Raji (cell line): ENCODE results near the gene TMEM163.

Experiments used
- POLR2A ChIP-seq: IDR thresholded peaks from 2 replicates; pipeline ENCODE4 v1.6.1; 2011; ENCODE audit warnings: low read depth, low read length, control low read depth; ENCODE audit not compliant: insufficient read depth

The TMEM163 gene

DNA sequence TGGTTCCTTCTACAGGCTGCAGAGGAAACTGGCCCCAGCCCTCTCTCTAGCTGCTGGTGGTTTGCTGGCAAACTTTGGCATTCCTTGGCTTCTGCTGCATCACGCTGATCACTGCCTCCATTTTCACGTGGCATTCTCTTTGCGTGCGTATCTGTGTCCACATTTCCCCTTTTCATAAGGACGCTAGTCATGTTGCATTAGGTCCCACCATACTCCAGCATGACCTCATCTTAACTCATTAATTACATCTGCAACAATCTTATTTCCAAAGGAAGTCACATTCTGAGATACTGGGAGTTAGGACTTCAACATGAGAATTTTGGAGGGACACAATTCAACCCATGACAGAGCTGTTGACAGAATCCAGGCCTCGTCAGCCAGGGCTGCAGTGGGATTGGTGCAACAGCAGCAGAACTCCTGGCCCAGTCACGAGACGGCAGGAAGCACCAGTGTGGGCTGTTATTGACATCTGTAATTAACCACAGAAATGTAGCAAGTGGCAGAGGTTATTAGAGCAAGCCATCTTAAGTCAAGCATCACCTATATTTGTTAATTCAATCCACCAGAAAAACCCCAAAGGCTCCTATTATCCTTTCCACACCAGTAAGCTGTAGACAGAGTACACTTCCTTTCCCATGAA is 132.4 kb downstream of the TMEM163 start:
- no peak for TF ChIP-seq POLR2A

DNA sequence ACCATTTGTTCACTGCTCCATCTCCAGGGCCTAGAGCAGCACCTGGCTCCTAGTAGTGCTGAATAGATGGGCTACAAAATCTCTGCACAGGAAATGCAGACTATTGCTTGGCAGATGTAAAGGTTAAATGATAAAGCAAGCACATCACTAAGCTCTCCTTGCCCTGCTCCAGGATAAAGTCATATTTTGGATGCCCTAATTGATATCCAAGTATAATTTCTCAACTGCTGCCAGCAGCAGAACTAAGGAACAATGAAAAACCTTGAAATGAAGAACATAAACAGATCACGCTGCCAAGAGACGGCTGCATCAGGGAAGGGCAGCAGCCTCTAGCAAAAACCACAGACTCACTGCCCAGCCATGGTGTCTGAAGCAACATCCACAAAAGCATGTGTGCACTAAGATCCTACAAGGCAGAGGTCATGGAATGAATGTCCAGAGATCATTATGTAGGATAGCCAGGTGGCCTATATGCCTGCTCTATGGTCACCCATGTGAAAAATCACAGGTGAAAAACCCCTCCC is 134.7 kb downstream of the TMEM163 start:
- TF ChIP-seq POLR2A = no peak

DNA sequence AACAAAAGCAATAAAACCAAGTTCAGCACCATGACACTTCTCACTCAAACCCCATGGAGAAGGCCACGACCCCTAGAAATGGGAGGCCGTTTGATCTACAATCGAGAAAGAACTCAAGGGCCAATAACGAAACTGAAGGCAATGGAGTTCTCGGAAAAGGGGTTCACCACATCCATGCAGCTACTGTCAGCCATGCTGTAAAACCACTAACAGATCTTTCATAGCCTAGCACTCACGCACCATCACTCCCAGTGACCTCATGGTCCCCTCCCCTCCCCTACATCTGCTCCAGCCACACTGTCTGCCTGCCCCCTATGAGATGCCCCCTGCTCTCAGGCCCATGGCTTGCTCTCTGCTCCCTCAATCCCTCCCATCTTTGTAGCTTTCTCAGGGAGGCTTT is 135.3 kb downstream of the TMEM163 start:
- no peak for TF ChIP-seq POLR2A

DNA sequence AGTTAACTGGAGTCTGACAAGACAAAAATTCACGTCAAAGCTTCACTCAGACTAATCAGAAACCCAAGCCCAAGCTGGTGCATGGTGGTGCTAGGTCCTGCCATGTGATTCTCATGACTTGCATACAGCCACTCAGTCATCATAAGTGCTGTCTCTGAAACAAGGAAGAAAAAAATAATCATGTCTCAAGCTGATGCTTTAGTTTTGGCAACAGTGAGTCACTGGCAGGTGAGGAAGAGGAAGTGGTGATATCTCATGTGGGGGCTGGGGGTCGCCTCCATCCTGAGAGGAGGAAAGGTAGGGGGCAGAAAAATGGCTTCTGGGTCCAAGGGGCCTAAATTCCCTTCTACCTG is 136.3 kb downstream of the TMEM163 start:
- no peak for TF ChIP-seq POLR2A

DNA sequence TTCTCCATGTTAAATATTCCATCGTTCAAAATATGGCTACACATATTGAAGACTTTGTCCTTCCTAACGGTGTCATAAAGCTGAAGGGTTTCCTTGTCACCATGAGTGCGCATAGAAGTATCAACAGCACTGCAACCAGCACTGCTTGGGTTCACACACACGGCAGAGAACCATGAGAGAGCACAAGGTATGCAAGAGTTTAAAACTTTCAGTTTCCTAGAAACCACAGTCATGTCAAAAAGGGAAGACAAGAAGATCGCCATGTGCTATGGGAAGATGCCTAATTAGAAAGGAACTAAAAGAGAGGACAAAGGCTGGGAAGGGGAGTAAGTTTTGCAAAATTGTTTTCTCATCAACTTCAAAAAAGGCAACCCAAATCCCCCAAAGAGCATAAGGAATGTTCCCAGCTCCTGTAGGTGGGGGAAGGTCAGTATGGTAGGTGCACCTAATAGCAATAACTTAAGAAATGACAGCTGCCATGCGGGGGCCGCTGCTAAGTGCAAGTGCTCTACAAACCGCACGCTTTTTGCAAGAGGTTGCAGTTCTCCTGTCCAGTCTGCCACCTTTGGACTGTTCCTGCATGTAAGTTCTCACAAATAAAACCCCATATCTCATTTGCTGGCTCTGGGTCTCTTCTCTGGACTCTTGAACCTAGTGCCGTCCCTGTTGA is 136.8 kb downstream of the TMEM163 start:
- TF ChIP-seq POLR2A = no peak

DNA sequence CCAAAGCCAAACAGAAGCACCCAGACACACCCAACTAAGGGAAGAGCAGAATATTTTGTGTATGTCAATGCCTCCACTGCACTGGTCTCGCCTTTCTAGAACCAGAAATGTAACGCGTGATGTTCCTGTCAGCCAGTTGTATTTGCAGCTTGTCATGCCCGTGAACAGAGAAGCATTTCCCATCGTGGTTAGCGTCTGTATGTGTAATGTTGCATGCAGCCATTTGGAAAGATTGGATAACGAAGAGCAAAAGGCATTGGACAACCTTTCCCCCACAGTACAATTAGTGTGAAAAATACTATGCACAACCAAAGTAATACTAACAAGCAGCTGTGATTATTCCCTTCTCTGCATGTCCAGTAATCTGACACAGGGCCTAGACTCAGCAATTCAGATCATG is 140.5 kb downstream of the TMEM163 start:
- TF ChIP-seq POLR2A = no peak

DNA sequence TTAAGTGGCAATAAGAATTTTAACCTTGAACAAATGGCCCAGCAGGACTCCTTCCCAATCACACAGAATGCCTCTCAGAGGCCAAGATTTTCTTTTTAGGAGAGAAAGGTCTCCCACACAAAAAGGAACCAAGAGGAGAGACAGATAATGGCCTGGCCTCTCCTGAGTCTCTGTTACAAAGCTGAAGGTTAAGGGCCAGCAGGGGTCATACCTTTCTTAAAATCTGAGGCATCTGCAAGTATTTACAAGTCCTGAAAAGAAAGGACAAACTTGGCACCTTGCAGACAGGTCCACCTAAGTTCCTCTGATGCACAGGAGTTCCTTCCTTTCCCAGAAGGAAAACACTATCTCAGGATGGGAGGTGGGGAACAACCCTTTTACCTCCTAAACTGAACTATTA is 142.3 kb downstream of the TMEM163 start:
- no peak for TF ChIP-seq POLR2A

DNA sequence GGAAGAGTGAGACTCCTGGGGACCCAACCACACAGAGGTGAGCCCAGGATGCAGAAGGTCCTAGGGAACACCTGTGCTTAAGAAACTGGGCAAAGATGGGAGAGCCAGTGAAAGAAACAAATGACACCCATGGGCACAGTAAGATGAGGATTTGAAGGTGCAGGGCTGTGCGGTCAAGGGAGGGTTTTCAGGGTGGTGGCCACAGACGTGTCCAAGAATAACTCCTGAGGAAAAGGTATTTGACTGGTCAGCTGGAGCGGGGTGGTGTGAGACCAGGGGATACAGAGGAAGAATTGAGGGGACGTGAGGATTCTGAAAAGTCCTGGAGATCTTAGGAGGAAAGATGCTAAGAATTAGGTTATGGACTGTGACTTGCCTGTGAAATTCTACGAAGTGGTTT is 142.9 kb downstream of the TMEM163 start:
- no peak for TF ChIP-seq POLR2A

DNA sequence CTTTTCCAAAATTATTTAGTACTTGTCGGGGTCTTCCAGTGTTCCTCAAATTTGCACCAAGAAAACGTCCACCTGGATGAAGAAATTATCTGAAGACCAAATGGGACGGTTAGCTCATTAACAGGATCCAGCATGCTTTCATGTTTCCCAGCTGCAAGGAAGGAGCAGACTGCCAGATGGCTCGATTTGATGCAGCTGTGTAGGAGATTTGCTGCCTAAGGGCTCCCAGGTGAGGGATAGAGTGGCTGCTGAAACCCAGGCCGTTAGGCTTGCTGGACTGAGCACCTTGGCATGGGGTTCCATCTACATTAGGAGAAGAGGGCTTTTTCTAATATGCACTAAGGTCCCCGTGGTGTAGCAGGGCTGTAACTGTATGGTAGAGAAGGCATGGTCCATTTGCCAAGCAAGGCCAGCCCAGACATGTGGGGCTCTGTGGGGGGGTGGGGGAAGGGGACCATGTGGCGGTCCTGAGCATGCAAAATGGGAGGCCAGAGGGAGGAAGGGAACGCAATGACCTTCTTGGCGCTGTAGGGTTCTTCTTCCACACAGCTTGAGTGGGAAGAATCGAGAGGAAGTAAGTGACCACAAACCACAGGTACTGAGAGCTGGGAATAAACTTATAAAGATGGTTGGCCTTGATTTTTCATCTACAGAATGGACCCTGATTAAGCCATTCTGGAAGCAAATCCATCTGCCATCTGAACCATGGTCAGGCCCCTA is 144.0 kb downstream of the TMEM163 start:
- no peak for TF ChIP-seq POLR2A

DNA sequence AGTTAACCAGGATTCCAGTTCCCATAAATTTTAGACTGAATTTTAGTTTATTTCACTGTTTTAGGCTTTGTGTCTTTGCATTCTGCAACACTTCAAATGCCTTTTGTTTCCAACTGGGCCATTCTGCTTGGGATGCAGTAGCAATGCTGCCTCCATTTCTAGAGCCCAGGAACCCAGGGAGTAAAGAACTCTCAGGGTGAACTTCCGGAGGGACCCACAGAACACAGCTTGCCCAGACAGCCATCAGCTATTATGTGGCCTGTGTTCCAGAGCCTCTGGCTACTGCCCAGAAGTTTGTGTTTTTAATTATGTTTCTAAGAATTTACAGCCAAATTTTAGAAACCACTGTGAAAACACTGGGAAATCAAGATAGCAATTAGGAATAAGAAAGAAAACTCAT is 145.1 kb downstream of the TMEM163 start:
- no peak for TF ChIP-seq POLR2A

DNA sequence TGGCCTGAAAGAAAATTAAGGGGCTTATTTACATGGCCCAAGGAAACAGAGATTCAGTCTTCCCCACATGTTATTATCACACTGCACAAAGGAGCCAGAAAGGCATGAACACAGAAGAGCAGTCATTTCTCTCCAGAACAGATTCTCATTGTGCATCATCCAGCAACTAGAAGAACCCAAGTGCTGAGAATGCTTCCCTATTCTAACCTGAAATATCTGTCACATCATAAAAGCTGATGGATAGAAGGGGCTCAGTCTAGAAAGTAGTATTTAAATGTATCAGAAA is 145.8 kb downstream of the TMEM163 start:
- no peak for TF ChIP-seq POLR2A

DNA sequence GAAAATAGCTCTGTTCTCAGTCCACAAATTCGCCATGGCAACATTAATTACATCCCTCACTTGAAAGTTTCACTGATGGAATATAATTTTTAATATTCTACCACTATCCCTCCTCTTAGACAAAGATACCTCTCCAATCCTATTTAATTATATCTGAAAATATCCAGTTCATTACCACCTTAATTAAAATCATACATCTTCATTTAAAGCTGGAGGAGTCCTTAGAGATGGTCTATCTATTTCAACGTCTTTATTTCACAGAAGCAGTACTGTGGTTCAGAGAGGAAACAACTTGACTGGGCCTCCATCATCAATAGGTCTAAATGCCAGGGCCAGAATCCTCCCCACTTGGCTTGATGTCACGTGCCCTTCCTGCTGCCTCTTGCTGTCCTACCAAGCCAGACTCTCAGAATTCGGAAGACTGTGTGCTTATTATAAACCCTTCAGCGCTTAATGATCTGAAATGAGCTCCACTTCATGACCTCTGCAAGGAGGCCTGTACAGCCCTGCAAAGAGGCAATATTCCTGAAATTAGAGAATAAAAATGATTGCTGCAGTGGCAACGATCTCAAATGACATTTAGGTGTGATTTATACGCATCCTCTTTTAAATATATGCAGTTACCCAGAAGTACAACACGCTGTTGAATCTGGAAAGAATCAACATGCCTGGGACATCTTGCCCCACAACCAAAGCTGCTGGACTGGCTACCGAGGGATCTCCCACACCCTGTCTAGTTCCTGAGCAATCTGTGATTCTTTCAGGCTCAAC is 146.3 kb downstream of the TMEM163 start:
- no peak for TF ChIP-seq POLR2A

DNA sequence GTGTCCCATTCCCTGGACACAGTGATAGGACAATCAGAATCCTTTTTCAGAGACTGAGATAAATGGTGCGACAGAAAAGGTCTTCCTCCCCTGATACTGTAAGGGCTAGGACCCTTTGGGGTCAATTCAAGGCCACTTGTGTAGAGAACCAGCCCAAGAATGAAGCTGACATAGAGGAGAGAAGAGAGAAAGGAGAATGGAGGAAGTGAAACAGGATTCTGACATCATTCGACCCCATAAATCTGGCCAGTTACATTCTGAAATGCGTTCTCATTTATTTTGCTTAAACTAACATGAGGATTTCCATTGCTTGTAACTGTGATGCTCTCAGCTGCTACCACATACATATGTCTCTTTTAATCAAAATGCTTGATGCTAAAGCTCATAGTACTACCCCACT is 148.1 kb downstream of the TMEM163 start:
- no peak for TF ChIP-seq POLR2A

DNA sequence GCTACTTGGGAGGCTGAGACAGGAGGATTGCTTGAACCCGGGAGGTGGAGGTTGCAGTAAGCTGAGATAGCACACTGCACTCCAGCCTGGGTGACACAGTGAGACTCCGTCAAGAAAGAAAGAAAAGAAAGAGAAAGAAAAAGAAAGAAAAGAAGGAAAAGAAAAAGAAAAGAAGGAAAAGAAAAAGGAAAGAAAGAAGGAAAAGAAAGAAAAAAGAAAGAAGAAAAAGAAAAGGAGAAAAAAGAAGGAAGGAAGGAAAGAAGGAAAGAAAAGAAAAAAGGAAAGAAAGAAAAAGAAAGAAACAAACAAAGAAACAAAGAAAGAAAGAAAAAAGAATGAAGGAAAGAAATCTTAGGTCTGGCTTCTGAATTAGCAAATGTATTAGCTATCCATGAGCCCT is 150.4 kb downstream of the TMEM163 start:
- no peak for TF ChIP-seq POLR2A

DNA sequence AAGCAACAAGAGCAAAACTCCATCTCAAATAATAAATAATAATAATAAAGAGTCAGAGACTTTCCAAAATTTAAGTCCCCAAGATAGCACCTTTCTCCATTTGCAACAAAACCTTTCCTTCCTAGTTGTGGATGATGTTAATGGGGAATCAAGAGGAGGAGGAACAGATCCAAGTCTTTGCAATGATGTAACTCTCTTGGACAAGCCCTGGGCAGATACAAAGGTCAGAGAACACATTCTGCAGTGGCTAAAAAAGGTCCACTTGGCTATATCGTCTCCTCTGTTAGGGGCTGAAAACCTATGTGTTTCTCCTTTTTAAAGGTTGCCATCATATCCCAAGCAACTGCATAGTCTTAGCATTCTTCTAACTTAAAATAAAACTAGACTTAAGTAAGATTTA is 151.1 kb downstream of the TMEM163 start:
- no peak for TF ChIP-seq POLR2A

DNA sequence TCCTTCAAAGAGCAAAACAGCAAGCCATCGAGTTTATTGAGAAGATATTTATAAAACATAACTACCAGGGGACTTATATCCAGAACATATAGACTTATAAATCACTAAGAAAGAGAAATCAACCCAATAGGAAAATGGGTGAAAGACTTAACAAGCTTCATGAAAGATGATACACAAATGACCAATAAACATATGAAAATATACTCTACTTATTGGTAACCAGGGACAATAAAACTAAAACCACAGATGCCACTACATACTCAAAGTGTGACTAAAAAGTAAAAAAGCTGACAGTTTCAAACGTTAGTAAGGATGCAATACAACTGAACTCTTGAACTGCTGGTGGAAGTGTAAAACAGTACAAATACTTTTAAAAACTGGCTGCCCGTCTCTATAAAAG is 154.3 kb downstream of the TMEM163 start:
- no peak for TF ChIP-seq POLR2A

DNA sequence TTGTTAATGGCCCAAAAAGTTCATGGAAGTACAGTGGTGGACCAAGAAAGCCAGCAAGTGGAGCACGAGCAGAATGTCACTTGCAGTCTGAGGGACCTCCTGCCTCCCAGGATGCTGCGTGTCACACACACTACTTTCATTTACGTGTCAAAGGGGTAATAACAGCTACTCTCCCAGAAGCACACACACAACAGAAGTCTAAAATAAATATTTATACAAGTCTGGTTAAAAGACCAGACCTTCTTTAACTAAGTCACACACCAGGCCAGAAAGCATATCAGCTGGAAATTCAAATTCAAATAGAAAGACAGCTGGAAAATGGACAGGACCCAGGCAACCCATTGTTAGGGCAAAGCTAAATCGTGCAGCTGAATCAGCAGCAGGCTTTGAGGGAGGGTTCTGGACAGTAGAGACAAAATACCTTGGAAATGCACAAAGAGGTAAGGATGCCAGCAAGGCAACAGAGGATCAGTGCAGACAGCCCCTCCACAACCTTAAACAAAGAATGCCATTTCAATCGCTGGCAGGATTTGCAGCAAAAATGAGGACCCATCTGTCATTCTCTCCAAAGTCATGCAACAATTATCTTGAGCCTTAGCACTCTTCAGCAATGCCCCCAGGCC is 160.5 kb downstream of the TMEM163 start:
- TF ChIP-seq POLR2A = no peak
